ENCODE results near the gene ZNF333.

DNA sequence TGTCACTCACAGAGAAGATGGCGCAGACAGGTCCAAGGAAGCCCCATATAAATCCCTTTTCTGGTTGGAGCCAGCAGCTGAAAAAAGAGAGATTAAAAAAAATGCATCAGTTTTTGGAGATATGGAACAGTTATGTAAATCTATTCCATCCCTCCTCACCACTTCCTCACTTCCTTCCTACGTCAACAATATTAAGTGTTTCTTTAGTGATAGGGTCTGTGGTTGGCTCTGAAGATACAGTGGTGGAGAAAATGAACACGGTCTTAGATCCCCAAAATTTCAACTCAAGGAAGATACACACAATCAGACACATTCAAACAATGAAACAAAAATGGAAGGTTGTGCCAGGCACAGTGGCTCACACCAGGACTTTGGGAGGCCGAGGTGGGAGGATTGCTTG, 57.0 kb downstream of the ZNF333 start:
- TF ChIP-seq HOXC10 (CRISPR knock-in tag; IDR thresholded peaks at IDR 0.05) (no peak), TCF7L2 (IDR thresholded peaks at IDR 0.05; ENCODE audit: borderline replicate concordance, low read depth, low read length) (no peak), ZNF274 (IDR thresholded peaks at IDR 0.05; ENCODE audit: low read length) (no peak), ZNF274 (tag by site-specific recombination; IDR thresholded peaks at IDR 0.05; ENCODE audit: borderline replicate concordance) (no peak), REPIN1 (tag by site-specific recombination; IDR thresholded peaks at IDR 0.05; ENCODE audit: low read depth) (no peak), YY1 (tag by site-specific recombination; IDR thresholded peaks at IDR 0.05) (no peak), ZNF48 (tag by site-specific recombination; IDR thresholded peaks at IDR 0.05) (no peak), ZNF157 (tag by site-specific recombination; IDR thresholded peaks at IDR 0.05) (no peak), KLF16 (tag by site-specific recombination; IDR thresholded peaks at IDR 0.05) (no peak), KLF7 (tag by site-specific recombination; IDR thresholded peaks at IDR 0.05; ENCODE audit: borderline replicate concordance) (no peak)
- TF ChIP-seq, protein P1, sequence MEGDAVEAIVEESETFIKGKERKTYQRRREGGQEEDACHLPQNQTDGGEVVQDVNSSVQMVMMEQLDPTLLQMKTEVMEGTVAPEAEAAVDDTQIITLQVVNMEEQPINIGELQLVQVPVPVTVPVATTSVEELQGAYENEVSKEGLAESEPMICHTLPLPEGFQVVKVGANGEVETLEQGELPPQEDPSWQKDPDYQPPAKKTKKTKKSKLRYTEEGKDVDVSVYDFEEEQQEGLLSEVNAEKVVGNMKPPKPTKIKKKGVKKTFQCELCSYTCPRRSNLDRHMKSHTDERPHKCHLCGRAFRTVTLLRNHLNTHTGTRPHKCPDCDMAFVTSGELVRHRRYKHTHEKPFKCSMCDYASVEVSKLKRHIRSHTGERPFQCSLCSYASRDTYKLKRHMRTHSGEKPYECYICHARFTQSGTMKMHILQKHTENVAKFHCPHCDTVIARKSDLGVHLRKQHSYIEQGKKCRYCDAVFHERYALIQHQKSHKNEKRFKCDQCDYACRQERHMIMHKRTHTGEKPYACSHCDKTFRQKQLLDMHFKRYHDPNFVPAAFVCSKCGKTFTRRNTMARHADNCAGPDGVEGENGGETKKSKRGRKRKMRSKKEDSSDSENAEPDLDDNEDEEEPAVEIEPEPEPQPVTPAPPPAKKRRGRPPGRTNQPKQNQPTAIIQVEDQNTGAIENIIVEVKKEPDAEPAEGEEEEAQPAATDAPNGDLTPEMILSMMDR (tag by site-specific recombination; IDR thresholded peaks at IDR 0.05): no peak
- TF ChIP-seq, protein P2, sequence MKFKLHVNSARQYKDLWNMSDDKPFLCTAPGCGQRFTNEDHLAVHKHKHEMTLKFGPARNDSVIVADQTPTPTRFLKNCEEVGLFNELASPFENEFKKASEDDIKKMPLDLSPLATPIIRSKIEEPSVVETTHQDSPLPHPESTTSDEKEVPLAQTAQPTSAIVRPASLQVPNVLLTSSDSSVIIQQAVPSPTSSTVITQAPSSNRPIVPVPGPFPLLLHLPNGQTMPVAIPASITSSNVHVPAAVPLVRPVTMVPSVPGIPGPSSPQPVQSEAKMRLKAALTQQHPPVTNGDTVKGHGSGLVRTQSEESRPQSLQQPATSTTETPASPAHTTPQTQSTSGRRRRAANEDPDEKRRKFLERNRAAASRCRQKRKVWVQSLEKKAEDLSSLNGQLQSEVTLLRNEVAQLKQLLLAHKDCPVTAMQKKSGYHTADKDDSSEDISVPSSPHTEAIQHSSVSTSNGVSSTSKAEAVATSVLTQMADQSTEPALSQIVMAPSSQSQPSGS (tag by site-specific recombination; IDR thresholded peaks at IDR 0.05; ENCODE audit: low read depth): no peak
- TF ChIP-seq, protein P3, sequence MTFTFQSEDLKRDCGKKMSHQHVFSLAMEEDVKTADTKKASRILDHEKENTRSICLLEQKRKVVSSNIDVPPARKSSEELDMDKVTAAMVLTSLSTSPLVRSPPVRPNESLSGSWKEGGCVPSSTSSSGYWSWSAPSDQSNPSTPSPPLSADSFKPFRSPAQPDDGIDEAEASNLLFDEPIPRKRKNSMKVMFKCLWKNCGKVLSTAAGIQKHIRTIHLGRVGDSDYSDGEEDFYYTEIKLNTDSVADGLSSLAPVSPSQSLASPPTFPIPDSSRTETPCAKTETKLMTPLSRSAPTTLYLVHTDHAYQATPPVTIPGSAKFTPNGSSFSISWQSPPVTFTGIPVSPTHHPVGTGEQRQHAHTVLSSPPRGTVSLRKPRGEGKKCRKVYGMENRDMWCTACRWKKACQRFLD (tag by site-specific recombination; IDR thresholded peaks at IDR 0.05): no peak
- TF ChIP-seq, protein P4, sequence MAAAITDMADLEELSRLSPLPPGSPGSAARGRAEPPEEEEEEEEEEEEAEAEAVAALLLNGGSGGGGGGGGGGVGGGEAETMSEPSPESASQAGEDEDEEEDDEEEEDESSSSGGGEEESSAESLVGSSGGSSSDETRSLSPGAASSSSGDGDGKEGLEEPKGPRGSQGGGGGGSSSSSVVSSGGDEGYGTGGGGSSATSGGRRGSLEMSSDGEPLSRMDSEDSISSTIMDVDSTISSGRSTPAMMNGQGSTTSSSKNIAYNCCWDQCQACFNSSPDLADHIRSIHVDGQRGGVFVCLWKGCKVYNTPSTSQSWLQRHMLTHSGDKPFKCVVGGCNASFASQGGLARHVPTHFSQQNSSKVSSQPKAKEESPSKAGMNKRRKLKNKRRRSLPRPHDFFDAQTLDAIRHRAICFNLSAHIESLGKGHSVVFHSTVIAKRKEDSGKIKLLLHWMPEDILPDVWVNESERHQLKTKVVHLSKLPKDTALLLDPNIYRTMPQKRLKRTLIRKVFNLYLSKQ (tag by site-specific recombination; IDR thresholded peaks at IDR 0.05; ENCODE audit: borderline replicate concordance): no peak
- TF ChIP-seq, protein P5, sequence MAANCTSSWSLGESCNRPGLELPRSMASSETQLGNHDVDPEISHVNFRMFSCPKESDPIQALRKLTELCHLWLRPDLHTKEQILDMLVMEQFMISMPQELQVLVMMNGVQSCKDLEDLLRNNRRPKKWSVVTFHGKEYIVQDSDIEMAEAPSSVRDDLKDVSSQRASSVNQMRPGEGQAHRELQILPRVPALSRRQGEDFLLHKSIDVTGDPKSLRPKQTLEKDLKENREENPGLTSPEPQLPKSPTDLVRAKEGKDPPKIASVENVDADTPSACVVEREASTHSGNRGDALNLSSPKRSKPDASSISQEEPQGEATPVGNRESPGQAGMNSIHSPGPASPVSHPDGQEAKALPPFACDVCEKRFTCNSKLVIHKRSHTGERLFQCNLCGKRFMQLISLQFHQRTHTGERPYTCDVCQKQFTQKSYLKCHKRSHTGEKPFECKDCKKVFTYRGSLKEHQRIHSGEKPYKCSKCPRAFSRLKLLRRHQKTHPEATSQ (tag by site-specific recombination; IDR thresholded peaks at IDR 0.05): no peak

Measured in HEK293 (cell line).